GM21619 (cell line): ENCODE results near the gene ACOX3.

ENCODE experiments used
- ATAC-seq: cut with Tn5 transposase; IDR thresholded peaks from one replicate; pipeline ENCODE4 v1.9.1; 2021; ENCODE audit not compliant: unreplicated experiment

Gene ACOX3

GRCh38 chr4:8376361-8377102, 64.0 kb downstream of the ACOX3 start:
- no peak for ATAC-seq

GRCh38 chr4:8374851-8375649, 65.5 kb downstream of the ACOX3 start:
- no peak for ATAC-seq

- no peak for ATAC-seq
Observed at GRCh38 chr4:8373973-8374545, 66.5 kb downstream of the ACOX3 start.

GRCh38 chr4:8373270-8373972, 67.1 kb downstream of the ACOX3 start:
- no peak for ATAC-seq

- ATAC-seq = no peak
Observed at GRCh38 chr4:8372506-8372905, 68.0 kb downstream of the ACOX3 start.

- no peak for ATAC-seq
Observed at GRCh38 chr4:8371596-8371995, 68.9 kb downstream of the ACOX3 start.

GRCh38 chr4:8370835-8371595, 69.5 kb downstream of the ACOX3 start:
- no peak for ATAC-seq

- ATAC-seq = no peak
Observed at GRCh38 chr4:8370106-8370787, 70.3 kb downstream of the ACOX3 start.

GRCh38 chr4:8369426-8370105, 71.0 kb downstream of the ACOX3 start:
- no peak for ATAC-seq

- no peak for ATAC-seq
Observed at GRCh38 chr4:8368998-8369397, 71.5 kb downstream of the ACOX3 start.

- ATAC-seq = no peak
Observed at GRCh38 chr4:8368061-8368481, 72.5 kb downstream of the ACOX3 start.

GRCh38 chr4:8366601-8367000, 73.9 kb downstream of the ACOX3 start:
- ATAC-seq = no peak

- ATAC-seq = no peak
Observed at GRCh38 chr4:8365951-8366350, 74.6 kb downstream of the ACOX3 start.

GRCh38 chr4:8365353-8365752, 75.2 kb downstream of the ACOX3 start:
- ATAC-seq = no peak

GRCh38 chr4:8364848-8365350, 75.6 kb downstream of the ACOX3 start:
- no peak for ATAC-seq

- ATAC-seq = no peak
Observed at GRCh38 chr4:8364141-8364540, 76.4 kb downstream of the ACOX3 start.

- ATAC-seq = no peak
Observed at GRCh38 chr4:8362483-8362882, 78.0 kb downstream of the ACOX3 start.

GRCh38 chr4:8359193-8359592, 81.3 kb downstream of the ACOX3 start:
- ATAC-seq = no peak

GRCh38 chr4:8356856-8357255, 83.7 kb downstream of the ACOX3 start:
- ATAC-seq = no peak
